HepG2 (cell line): ENCODE data around the gene DMGDH.

Experiments
- MYPOP ChIP-seq: sonication (generic); formaldehyde crosslinking; IDR thresholded peaks from 2 replicates; pipeline ENCODE4 v1.8.1; 2023; ENCODE audit warnings: mild to moderate bottlenecking, moderate library complexity, missing genetic modification reagents
- PHB2 ChIP-seq: fragments of 450-650 bp; IDR thresholded peaks from 2 replicates; pipeline ENCODE4 v1.6.1; 2018; ENCODE audit not compliant: partially characterized antibody
- POLR2A ChIP-seq, 2 experiments: IDR thresholded peaks; 2 replicates each; pipeline ENCODE4 v1.6.1; 2011; ENCODE audit warnings: low read depth in 2 of 2, low read length in 2 of 2, mild to moderate bottlenecking in 1 of 2, moderate library complexity in 1 of 2; ENCODE audit not compliant: insufficient read depth in 1 of 2
- REXO4 ChIP-seq: sonication (generic); formaldehyde crosslinking; IDR thresholded peaks from 2 replicates; pipeline ENCODE4 v1.8.0; 2022; ENCODE audit warnings: missing genetic modification reagents, mild to moderate bottlenecking, borderline replicate concordance
- TAF1 ChIP-seq: sonication (generic); formaldehyde crosslinking; IDR thresholded peaks from 2 replicates; pipeline ENCODE4 v1.4.0; 2020; ENCODE audit warnings: missing genetic modification reagents
- ZZZ3 ChIP-seq: sonication (generic); formaldehyde crosslinking; IDR thresholded peaks from 2 replicates; pipeline ENCODE4 v1.4.0; 2020; ENCODE audit warnings: missing genetic modification reagents, mild to moderate bottlenecking, borderline replicate concordance

- no peak for TF ChIP-seq TAF1 (CRISPR knock-in tag)
- TF ChIP-seq MYPOP (CRISPR knock-in tag), result no peak
- no peak for TF ChIP-seq POLR2A (IDR thresholded peaks at IDR 0.05; ENCODE audit: insufficient read depth in 1 of 2, low read depth in 2 of 2, low read length in 2 of 2)
- no peak for TF ChIP-seq ZZZ3 (CRISPR knock-in tag)
- no peak for TF ChIP-seq PHB2
- no peak for TF ChIP-seq REXO4 (CRISPR knock-in tag)
Measured at GRCh38 chr5:79023947-79024346, 45.5 kb downstream of the DMGDH start.
